HG03565 (cell line): ENCODE data around the gene KRTAP10-1.
"Not testable (repeated sequence)": the region's sequence is repeated elsewhere in the genome, so short reads cannot be mapped to it uniquely, and the experiment has no call there.

ENCODE experiments used
- ATAC-seq: cut with Tn5 transposase; IDR thresholded peaks from one replicate; pipeline ENCODE4 v1.9.1; 2021; ENCODE audit warnings: mild to moderate bottlenecking, moderate library complexity; ENCODE audit not compliant: unreplicated experiment

KRTAP10-1 gene

DNA sequence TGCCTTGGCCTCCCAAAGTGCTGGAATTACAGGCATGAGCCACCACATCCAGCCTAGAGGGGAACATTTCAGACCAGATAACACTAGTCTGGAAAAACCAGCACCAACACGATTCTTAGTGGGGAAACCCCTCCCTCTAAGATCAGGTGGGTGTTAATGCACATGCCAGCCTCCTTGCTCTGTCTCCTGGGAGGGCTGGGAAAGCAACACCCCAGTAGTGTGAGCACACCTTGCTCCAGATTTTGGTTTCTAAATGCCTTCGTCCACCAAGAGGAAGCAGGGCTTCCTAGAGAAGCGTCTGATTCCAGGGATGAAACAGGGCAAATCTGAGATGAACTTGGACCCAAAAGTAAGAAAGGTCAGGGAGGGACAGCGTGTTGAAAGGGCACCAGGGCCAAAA, 31.3 kb upstream of the KRTAP10-1 start:
- ATAC-seq = no peak

DNA sequence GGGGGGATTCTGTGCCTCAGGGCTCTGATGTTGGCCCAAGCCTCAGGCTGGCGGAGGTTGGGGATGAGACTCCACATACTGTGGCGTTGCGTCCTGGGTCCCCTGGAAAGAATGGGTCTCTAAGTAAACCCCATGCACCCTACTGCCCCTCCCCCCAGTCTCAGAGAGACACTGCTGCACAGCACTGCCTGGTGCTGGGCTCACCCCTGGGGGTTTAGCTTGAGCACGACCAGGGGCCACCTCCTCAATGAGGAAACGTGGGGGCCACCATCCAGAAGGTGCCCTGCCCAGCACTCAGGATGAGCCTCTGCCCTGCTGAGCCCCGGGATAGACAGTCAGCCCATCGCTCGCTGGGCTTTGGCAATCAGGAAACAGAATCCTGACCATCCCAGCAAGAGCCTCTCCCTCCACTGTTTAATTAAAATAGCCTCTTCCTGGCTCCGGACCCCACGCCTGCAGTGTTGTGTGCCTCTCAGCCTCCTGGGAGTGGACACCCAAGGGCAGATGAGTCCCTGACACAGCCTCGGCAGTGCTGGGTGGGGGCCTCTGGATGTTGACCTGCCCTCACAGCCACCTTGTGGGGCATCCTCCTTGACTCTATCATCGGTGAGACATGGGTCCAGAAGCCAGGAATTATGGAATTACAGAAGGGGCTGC, 30.0 kb upstream of the KRTAP10-1 start:
- ATAC-seq = no peak

DNA sequence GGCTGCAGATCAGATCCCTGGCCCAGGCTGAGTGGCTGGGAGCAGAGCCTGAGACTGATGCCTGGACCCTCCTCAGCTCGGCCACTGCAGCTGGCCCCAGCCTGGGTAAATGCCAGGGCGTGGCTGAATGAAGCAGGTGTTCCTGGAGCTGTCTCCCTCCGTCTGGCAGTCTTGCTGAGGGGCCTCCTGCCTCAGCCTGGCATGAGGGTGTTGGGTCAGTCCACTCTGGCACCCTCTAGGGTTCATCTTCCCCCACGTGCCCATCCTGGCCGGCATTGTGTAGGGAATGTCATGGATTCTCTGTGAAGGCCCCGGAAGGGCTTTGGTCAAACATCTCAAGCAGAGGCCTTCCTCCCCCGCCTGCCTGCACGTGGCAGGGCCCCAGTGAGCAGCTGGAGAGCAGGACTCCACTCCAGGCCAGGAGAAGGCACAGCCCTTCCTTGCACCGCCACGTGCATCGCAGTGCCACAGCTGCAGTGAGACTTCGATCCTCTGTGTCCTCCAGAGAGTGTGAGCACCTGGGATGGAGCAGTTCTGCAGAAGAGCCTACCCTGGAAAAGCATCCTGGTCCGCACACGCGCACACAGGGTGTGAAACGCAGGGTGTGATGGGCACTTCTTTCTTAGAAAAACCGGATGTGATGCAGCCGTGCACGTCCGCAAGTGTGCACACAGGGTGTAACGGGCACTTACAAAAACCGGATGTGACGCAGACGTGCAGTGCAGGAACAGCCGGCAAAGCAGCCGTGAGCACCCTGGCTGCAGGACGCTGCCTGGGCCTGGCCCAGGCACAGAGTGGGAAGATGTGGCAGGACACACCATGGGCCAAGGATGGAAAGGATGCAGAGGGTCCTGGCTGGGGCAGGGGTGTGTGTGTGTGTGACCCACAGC, 28.9 kb upstream of the KRTAP10-1 start:
- ATAC-seq = no peak

DNA sequence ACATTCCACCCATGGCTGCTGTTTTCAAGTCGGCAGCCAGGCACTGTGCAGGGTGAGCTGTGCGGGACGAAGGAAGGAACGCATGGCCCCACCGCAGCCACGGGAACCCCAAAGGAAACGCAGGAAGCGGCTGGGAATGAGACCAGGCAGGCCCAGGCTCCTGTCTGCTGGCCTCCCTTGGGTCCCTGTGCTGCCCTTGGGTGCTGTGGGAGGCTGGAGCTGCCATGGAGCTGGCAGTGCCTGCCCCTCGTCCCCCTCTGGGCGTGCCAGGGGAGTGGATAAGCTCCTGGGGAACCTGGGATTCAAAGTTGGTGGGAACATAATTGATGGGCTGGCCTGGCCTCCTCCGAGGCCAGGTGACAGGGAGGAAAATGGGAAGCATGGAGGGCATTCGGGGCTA, 28.3 kb upstream of the KRTAP10-1 start:
- ATAC-seq = no peak

DNA sequence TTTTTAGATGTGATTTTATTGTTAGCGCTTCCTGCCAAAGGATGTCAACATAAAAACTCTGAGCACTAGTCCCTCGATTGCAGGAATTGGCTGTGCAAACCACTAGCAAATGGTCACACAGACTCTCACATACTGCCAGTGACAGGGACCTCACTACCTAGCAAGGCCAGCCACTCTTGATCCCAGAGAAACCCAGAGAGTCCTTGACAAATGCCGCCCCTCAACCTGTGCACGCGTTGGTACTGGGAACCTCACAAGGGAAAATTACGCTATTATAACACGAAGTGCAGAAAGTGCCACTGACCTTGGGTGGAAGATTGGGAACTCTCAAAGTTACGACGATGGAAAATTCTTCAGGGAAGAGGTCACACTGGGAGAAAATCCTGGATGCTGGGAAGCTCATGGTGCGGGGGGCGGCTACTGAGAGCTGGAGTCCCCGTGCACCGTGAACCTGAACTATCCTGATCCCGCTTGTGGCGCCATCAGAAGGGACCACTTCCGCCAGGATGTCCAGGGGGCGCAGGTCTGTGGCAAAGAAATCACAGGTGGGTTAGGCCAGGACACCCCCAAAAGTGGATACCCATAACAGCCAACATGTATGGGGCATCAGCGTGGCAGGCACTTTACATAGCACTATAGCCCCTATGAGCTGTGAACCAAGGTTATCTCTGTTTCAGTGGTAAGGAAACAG, 27.6 kb upstream of the KRTAP10-1 start:
- ATAC-seq = no peak

DNA sequence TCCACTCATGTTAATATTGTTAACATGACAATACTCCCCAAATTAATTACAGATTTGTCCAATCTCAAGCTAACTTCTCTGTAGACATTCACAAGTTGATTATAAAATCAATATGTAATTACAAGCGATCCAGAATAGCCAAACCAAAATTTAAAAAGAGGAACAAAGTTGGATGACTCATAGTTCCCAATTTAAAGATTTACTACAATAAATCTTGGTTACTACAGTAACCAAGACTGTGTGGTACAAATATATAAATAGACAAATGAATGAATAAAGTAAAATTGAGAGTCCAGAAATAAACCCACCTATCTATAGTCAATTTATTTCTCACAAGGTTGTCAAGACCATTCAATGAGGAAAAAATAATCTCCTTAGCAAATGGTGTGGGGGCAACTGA, 26.4 kb upstream of the KRTAP10-1 start:
- ATAC-seq = no peak

DNA sequence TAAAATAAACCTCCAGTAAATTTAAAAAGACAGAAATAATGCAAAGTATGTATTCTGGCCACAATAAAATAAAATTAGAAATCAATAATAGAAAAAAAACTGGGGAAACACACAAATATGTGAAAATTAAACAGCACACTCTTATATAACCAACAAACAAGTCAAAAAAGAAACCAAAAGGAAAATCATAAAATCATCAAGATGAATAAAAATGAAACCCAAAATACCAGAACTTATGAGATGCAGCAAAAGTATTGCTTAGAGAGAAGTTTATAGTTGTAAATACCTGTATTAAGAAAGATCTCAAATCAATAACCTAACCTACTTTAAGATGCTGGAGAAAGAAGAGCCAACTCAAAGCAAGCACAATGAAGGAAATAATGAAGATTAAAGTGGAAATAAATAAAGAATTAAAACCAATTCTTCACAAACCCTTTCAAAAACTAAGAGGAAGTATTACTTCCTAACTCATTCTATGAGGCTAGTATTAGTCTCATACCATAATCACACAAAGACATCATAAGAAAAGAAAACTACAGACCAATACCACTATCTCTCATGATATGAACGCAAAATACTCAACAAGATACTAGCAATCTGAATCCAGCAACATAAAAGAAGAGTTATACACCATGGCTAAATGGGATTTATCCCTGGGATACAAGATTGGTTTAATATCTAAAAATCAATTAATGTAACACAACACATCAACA, 25.0 kb upstream of the KRTAP10-1 start:
- ATAC-seq = no peak

DNA sequence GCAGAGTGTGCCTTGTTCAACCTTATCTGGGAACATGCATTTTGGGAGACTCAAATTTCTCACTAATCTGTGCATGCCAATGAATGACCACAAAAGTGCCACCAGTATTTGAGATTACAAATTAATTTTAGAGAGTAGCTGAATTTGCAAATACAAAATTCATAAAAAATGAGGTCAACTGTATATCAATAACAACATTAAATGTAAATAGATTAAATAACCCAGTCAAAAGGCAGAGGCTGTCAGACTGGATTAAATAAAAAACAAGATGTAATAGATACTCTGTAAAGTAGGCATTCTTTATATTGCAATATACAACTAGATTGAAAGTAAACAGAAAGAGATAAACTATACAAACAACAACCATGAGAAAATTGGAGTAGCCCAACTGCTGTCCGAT, 24.1 kb upstream of the KRTAP10-1 start:
- no peak for ATAC-seq

DNA sequence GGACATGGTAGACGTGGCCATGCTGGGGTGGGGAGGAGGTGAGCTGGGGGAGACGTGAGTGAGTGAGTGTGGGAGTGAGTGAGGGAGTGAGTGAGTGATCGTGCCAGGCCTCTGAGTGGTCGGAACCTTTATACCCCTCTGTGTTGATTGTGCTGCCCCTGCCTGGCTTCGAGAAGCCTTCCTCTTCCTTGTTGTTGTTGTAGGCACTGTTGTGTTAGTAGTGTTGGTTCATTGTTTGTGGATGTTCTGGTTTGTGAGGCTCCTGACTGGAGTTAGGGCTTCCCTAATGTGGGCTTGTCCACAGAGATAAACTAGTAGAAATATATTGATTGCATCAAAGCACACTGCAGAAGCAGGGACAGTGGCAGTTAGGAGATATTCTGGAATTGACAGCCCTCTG, 18.7 kb upstream of the KRTAP10-1 start, which contains the start of gene KRTAP10-3:
Gene KRTAP10-3, minus strand, starts transcription at position 101 of the 400 bp plus-strand sequence. Its CDS starts 80 bp downstream, at position 21.
- ATAC-seq = no peak

DNA sequence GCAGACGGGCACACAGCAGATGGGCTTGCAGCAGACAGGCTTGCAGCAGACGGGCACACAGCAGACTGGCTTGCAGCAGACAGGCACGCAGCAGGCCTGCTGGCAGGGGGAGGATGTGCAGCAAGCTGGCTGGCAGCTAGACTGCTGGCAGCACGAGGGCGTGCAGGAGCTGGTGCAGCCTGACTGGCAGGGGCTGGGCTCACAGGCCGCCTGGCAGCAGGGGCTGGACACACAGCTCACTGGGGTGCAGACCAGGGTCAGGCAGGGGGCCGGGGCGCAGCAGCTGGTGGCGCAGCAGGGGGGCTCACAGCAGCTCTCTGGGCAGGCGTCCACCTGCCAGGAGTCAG, 18.3 kb upstream of the KRTAP10-1 start:
- ATAC-seq = not testable (repeated sequence)

DNA sequence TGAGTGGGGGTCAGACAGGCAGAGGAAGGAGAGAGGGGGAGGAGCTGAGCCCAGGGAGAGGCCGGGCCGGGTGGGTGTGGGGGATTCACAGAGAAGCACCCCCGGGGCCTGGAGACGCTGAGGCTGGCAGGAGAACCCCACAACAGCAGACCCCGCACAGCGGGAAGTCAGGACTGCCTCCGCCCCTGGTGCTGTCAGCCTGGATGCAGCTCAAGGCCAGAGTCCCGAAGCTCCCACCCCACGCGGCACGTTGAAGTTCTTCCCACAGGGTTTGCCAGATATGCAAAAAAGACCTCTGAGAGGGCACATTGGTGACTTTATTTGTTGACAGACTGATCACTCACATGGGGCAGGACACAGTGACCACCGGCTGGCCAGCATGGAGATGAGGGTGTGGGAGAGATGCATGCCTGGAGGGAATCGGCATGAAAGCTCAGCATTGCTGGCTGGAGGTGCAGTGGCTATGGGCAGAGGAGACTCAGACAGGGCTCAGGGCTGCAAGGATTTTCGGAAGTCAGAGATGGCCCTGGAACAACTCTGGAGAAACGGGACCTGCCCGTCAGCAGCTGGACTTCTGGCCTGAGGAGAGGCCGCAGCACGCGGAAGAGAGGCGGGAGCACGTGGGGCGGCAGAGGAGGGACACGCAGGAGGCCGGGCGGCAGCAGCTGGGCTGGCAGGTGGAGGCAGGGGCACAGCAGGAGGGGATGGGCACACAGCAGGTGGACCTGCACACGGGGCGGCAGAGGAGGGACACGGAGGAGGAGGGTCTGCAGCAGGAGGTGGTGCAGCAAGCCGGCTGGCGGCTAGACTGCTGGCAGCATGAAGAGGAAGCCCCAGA, 17.7 kb upstream of the KRTAP10-1 start:
- ATAC-seq = no peak

DNA sequence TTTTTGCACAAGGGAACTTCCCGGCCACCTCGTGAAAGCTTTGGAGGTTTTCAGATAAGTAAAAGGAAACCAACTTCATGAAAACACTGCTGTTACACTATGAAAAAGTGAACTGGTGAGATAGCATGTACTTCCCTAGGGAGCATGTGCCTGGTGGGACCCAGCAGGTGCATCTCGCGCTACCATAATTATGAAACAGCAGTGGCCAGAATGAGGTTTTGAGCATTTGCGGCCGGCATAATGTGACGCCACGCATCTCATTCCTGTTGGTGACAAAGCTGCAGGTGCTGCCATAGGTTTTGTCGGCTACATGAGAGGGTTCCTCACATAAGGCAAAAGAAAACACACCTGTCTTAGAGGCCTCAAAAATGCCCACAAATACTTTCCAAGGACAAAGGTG, 16.9 kb upstream of the KRTAP10-1 start:
- ATAC-seq = no peak

DNA sequence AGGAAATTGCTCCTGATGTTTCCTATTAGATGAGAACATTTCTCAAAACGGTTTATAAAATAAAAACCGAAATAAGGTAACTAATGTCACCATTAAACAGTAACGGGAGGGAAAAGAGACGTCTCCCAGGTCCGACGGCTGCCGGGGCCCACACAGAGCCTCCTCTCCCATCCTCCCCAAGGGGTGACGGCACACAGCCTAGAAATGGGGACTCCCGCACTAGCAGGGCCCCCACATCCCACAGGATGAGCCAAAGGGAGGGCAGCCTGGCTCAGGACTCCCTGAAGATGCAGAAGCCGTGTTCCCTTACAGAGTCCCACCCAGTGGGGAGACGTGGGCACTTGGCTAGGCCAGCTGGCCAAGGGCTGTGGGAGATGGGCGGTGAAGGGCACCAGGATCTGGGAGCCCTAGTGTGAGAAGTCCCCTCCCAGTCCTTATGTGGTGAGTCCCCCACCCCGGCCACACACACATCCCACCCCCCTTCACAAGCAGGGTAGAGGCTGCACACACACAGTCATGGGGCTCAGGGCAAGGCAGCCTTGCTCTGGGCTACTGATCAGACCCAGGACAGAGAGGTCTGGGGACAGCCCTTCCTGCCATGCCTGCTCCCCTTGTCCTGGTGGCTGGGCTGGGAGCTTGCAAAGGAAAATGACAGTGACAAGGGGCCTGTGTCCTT, 15.3 kb upstream of the KRTAP10-1 start:
- ATAC-seq = no peak

DNA sequence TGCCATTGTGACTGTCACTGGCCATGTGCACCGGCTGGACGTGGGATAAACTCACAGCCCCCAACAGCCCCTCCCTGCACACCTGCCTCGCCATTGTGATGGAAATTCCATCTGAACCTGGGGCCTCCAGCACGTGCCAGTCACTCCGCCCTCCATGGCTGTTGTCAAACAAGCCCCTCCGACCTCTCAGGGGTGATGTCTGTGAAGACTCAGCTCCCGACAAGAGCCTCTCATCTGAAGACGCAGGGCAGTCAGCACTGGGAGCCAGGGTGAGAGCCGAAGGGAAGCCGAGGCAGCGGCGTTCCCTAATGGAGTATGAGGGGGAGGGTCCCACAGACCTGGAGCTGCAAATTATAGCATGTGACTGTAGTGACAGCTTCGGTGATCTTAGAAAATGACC, 12.7 kb upstream of the KRTAP10-1 start:
- no peak for ATAC-seq

DNA sequence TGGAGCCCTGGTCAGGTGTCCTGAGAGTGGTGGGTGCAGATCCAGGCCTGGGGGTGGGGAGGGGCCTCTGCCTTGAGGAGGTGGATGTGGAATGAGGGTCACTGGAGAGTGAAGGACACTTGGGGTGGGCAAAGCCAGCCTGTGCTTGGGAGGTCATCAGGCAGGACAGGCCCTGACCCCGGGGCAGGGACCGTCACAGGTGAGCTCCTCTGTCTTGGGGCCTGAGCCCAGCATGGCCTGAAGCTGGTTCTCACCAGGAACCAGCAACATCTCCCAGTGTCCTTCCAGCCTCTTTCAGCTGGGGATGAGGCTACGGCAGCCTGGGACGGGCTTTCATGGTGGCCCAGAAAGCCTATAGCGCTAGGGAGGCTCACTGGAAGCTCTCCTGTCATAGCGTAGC, 12.1 kb upstream of the KRTAP10-1 start:
- no peak for ATAC-seq

DNA sequence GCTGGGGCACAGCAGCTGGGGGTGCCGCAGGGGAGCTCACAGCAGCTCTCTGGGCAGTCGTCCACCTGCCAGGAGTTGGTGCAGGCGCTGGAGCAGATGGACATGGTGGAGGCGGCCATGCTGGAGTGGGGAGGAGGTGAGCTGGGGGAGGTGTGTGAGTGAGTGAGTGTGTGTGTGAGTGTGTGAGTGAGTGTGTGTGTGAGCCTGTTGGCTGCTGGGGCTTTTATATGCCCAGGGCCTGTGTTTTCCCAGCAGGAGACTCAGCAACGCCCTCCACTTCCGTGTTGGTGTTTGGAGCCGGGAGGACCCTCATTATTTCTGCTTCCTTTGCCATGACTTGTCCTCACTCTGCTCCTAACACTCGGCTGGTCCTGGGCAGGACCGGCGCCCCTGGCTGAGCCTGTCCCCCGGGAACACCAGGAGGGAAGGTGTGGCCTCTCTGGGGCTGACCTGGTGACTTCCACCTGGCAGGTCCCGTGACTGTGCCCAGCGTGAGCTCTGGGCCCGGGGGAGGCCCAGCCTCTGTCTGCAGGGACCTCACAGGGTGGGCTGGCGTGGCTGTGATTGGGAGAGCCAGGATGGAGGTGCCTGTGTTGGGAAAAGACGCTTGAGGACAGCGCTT, 11.5 kb upstream of the KRTAP10-1 start, which contains the start of gene KRTAP10-2:
Gene KRTAP10-2, minus strand, starts transcription at position 166 of the 622 bp plus-strand sequence. Its CDS starts 47 bp downstream, at position 119.
- no peak for ATAC-seq

DNA sequence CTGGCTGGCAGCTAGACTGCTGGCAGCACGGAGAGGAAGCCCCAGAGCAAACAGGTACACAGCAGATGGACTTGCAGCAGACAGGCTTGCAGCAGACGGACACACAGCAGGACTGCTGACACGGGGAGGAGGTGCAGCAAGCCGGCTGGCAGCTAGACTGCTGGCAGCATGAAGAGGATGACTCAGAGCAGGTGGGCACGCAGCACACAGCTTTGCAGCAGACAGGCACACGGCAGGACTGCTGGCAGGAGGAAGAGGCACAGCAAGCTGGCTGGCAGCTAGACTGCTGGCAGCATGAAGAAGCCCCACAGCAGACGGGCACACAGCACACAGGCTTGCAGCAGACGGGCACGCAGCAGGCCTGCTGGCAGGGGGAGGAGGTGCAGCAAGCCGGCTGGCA, 10.8 kb upstream of the KRTAP10-1 start:
- no peak for ATAC-seq

DNA sequence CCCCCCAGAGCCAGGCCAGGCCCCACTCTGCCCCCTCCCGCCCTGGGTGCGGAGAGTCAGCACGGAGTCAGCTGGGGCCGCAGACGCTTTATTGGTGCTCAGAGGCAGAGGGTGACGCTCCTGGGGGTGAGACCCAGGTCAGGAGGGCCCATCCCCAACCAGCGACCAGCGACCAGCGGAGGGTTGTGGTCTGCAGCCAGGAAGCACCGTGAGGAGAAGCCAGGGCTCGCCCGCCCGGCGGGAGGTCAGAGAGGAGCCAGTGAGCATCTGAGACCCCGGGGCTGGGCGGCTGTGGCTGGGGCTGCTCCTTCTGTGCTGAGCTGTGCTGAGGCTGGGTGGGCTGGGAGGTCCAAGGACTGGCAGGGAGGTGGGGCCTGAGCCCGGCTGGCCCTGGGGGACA, 10.3 kb upstream of the KRTAP10-1 start:
- ATAC-seq = not testable (repeated sequence)
